Fibroblast of lung (primary cell): ENCODE data around the gene OR5A1. TPM values are rescaled to one million over a fixed set of nuclear protein-coding genes. Genes with fewer than 3 reads are reported as not detected.

ENCODE experiments used
- DNase-seq, 2 donors: peaks; one replicate each; pipeline versions ENCODE4 v3.0.0 to v3.0.0-alpha.2; 2010; ENCODE audit warnings: low read depth in 2 of 2
- H2AFZ ChIP-seq: 2 replicates; pipeline ENCODE4 v1.5.1; 2012; ENCODE audit warnings: low read length, control low read depth, inconsistent platforms
- H3K27ac ChIP-seq: 2 replicates; pipeline ENCODE4 v1.5.1; 2011; ENCODE audit warnings: low read length, control low read depth; ENCODE audit not compliant: insufficient read depth
- H3K27me3 ChIP-seq: 2 replicates; pipeline ENCODE4 v1.5.1; 2011; ENCODE audit warnings: mild to moderate bottlenecking, low read length; ENCODE audit not compliant: control insufficient read depth, insufficient read depth
- H3K36me3 ChIP-seq: 2 replicates; pipeline ENCODE4 v1.5.1; 2011; ENCODE audit warnings: low read length; ENCODE audit not compliant: control insufficient read depth, insufficient read depth
- H3K4me1 ChIP-seq: 2 replicates; pipeline ENCODE4 v1.5.1; 2011; ENCODE audit warnings: low read length; ENCODE audit not compliant: control insufficient read depth, insufficient read depth; ENCODE audit errors: extremely low read depth
- H3K4me2 ChIP-seq: 2 replicates; pipeline ENCODE4 v1.5.1; 2011; ENCODE audit warnings: low read length, control low read depth; ENCODE audit not compliant: insufficient read depth; ENCODE audit errors: extremely low read depth
- H3K4me3 ChIP-seq, 4 experiments: fragments of 200-600 bp in 1 of 4; sonication (generic) in 1 of 4; replicated peaks in 1 of 4; 2 replicates each; pipeline ENCODE4 v1.5.1; 2011 to 2016; ENCODE audit warnings: low read length in 4 of 4, low read depth in 3 of 4, mild to moderate bottlenecking in 3 of 4, control low read depth in 2 of 4, inconsistent platforms in 1 of 4, mixed read lengths in 1 of 4; ENCODE audit not compliant: insufficient read depth in 1 of 4; ENCODE audit errors: control extremely low read depth in 1 of 4
- H3K79me2 ChIP-seq: 2 replicates; pipeline ENCODE4 v1.5.1; 2012; ENCODE audit warnings: mild to moderate bottlenecking, low read length, inconsistent platforms; ENCODE audit not compliant: control insufficient read depth, insufficient read depth
- H3K9ac ChIP-seq: 2 replicates; pipeline ENCODE4 v1.5.1; 2011; ENCODE audit warnings: mild to moderate bottlenecking, low read length, control low read depth; ENCODE audit not compliant: insufficient read depth
- H3K9me3 ChIP-seq: 2 replicates; pipeline ENCODE4 v1.5.1; 2012; ENCODE audit warnings: low read depth, low read length; ENCODE audit not compliant: control insufficient read depth, insufficient read depth
- H4K20me1 ChIP-seq: 2 replicates; pipeline ENCODE4 v1.5.1; 2011; ENCODE audit warnings: low read length; ENCODE audit not compliant: control insufficient read depth, insufficient read depth; ENCODE audit errors: extremely low read depth
- EZH2 ChIP-seq: IDR thresholded peaks from 2 replicates; pipeline ENCODE4 v1.5.1; 2012; ENCODE audit warnings: low read length, control low read depth, mild to moderate bottlenecking; ENCODE audit errors: missing control alignments
- polyA plus RNA-seq, 2 donors: library from polyadenylated mRNA; depleted of rRNA in 1 of 2; stranded (reverse) in 1 of 2; unstranded in 1 of 2; fragments of >200 nt; gene quantifications; 2 replicates each; pipeline ENCODE4 v1.2.1, GENCODE V29; 2011 to 2012; ENCODE audit warnings: missing spikeins in 1 of 2
- total RNA-seq: library from RNA; depleted of rRNA; stranded (reverse); fragments of >200 nt; gene quantifications from 2 replicates; pipeline ENCODE4 v1.2.1, GENCODE V29; 2014
- TF ChIP-seq, protein P1 (sequence below), 2 donors: IDR thresholded peaks in 1 of 2; conservative IDR thresholded peaks in 1 of 2; 1 replicate in 1 of 2; 2 replicates in 1 of 2; pipeline ENCODE4 v1.5.1; 2011 to 2012; ENCODE audit warnings: low read length in 2 of 2, control low read depth in 1 of 2, inconsistent platforms in 1 of 2, low read depth in 1 of 2, mild to moderate bottlenecking in 1 of 2

Gene OR5A1
- total and polyA plus RNA-seq, 2 donors (not counting 1 experiment from before 2014, with no cell fraction given): not detected

- Histone ChIP-seq H3K4me3 (no peak overlapping the region), H3K27ac (no peak overlapping the region), H3K4me2 (no peak overlapping the region), H3K79me2 (no peaks in the 10 kb centered on the region), H4K20me1 (no peaks in the 10 kb centered on the region), H3K27me3 (no peaks in the 10 kb centered on the region), H3K36me3 (no peaks in the 10 kb centered on the region), H2AFZ (no peak overlapping the region), H3K9me3 (no peaks in the 10 kb centered on the region), H3K9ac (no peak overlapping the region), H3K4me1 (no peaks in the 10 kb centered on the region)
- TF ChIP-seq, protein P1, sequence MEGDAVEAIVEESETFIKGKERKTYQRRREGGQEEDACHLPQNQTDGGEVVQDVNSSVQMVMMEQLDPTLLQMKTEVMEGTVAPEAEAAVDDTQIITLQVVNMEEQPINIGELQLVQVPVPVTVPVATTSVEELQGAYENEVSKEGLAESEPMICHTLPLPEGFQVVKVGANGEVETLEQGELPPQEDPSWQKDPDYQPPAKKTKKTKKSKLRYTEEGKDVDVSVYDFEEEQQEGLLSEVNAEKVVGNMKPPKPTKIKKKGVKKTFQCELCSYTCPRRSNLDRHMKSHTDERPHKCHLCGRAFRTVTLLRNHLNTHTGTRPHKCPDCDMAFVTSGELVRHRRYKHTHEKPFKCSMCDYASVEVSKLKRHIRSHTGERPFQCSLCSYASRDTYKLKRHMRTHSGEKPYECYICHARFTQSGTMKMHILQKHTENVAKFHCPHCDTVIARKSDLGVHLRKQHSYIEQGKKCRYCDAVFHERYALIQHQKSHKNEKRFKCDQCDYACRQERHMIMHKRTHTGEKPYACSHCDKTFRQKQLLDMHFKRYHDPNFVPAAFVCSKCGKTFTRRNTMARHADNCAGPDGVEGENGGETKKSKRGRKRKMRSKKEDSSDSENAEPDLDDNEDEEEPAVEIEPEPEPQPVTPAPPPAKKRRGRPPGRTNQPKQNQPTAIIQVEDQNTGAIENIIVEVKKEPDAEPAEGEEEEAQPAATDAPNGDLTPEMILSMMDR (conservative IDR thresholded peaks at IDR 0.05 in 1 of 2, IDR thresholded peaks at IDR 0.05 in 1 of 2; ENCODE audit: low read depth in 1 of 2, low read length in 2 of 2): no peak
- no peak for TF ChIP-seq EZH2
- no peak for DNase-seq
These were observed 35.1 kb upstream of the OR5A1 start for GRCh38 chr11:59401262-59401552.

GRCh38 chr11:59403546-59403945, 32.7 kb upstream of the OR5A1 start:
- Histone ChIP-seq H3K27me3 (no peaks in the 10 kb centered on the region), H3K4me1 (no peaks in the 10 kb centered on the region), H3K27ac (no peak overlapping the region), H3K4me2 (no peak overlapping the region), H3K9ac (no peak overlapping the region), H3K36me3 (no peaks in the 10 kb centered on the region), H4K20me1 (no peaks in the 10 kb centered on the region), H3K79me2 (no peaks in the 10 kb centered on the region), H2AFZ (no peak overlapping the region), H3K4me3 (no peak overlapping the region), H3K9me3 (no peaks in the 10 kb centered on the region)
- no peak for DNase-seq
- TF ChIP-seq, protein P1 (conservative IDR thresholded peaks at IDR 0.05 in 1 of 2, IDR thresholded peaks at IDR 0.05 in 1 of 2; ENCODE audit: low read depth in 1 of 2, low read length in 2 of 2): no peak
- TF ChIP-seq EZH2: no peak

GRCh38 chr11:59413646-59414045, 22.6 kb upstream of the OR5A1 start:
- Histone ChIP-seq H3K4me3 (no peak overlapping the region), H3K27me3 (no peaks in the 10 kb centered on the region), H3K4me2 (no peak overlapping the region), H3K9ac (no peak overlapping the region), H3K9me3 (no peaks in the 10 kb centered on the region), H3K36me3 (no peaks in the 10 kb centered on the region), H3K27ac (no peak overlapping the region), H3K4me1 (no peaks in the 10 kb centered on the region), H4K20me1 (no peaks in the 10 kb centered on the region), H2AFZ (no peak overlapping the region), H3K79me2 (no peaks in the 10 kb centered on the region)
- no peak for TF ChIP-seq EZH2
- TF ChIP-seq, protein P1 (conservative IDR thresholded peaks at IDR 0.05 in 1 of 2, IDR thresholded peaks at IDR 0.05 in 1 of 2; ENCODE audit: low read depth in 1 of 2, low read length in 2 of 2): no peak
- no peak for DNase-seq
